ENCODE data around the gene HOXD8.

Gene HOXD8

DNA sequence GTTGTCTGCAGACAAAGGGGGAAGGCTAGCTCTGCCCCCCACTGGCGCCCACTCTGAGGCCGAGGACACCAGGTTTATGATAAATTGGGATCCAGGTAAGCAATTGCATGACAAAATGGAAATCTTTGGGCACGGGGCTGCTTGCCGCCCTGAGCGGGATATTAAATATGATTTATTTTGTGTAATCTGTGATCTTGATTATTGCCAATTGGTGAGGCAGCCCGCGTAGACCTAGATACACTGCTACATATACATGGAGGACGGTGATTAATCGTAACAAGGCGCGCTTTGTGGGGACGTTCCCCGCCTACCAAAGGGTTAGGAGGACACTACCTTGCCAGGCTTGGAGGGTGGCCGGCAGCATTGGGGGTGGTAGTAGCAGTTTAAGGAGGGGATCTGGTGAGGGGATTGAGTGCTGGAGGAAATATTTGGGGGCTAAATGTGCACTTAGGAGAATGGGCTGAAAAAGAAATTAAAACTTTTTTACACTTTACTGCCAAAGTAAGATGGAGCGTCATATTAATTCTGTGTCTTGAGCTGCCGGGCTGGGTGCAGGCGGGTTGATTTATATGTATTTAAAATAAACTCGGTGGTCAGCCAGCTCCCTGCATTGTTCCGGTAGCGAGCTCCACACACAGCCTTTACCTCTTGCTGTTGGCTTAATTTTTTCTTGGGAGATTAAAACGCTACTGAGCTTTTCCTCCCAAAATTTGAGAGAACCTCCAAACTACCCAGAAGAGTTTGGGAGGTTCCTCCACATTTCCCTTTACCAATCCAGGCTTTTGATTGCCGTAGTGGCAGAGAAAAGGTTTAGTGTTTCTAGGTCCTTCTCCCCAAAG is 31.7 kb downstream of the HOXD8 start:
- DNase-seq (ENCODE audit: low spot score) = no peak
- TF ChIP-seq, protein P1, sequence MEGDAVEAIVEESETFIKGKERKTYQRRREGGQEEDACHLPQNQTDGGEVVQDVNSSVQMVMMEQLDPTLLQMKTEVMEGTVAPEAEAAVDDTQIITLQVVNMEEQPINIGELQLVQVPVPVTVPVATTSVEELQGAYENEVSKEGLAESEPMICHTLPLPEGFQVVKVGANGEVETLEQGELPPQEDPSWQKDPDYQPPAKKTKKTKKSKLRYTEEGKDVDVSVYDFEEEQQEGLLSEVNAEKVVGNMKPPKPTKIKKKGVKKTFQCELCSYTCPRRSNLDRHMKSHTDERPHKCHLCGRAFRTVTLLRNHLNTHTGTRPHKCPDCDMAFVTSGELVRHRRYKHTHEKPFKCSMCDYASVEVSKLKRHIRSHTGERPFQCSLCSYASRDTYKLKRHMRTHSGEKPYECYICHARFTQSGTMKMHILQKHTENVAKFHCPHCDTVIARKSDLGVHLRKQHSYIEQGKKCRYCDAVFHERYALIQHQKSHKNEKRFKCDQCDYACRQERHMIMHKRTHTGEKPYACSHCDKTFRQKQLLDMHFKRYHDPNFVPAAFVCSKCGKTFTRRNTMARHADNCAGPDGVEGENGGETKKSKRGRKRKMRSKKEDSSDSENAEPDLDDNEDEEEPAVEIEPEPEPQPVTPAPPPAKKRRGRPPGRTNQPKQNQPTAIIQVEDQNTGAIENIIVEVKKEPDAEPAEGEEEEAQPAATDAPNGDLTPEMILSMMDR (IDR thresholded peaks at IDR 0.05; ENCODE audit: extremely low read depth, missing control alignments) = no peak

- no peak for DNase-seq (ENCODE audit: low spot score)
- TF ChIP-seq, protein P1 (IDR thresholded peaks at IDR 0.05; ENCODE audit: extremely low read depth, missing control alignments) = no peak
Observed at GRCh38 chr2:176161825-176162626, 32.5 kb downstream of the HOXD8 start.

DNA sequence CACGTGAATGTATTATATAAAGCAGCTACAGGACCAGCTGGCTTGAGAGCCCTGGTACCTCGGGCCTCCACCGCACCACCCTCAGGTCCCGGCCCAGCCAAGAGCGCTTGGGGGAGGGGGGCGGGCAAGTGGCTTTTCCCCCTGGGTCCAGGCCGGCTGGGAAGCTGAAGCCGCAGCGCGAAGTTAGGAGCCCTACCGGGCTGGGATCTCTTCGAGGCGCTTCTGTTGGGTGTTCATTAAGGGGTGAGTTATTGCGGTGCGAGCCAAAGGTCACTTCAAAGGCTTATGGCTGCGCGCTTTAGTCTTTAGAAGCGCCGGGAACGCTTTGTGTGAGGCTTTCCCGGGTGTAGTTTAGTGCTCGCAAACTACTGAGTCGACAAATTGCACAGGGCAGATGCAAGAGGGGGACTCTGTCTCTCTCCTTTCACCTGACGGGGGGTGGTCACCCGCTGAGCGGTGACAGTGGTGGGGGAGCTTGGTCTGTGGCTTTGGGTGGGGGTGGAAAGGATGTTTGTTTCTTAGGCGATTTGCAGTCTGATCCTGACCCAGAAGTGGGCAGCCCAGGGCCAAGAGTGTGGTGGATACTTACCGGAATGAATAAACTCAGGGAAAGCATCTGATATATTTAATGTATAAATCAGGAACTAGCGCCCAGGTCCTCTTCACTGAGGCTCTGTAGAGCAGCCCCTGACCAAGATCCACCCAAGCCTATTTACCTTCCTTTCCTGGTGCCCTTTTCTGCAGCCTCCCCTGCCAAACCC is 33.6 kb downstream of the HOXD8 start:
- TF ChIP-seq, protein P1 (IDR thresholded peaks at IDR 0.05; ENCODE audit: extremely low read depth, missing control alignments) = no peak
- no peak for DNase-seq (ENCODE audit: low spot score)

DNA sequence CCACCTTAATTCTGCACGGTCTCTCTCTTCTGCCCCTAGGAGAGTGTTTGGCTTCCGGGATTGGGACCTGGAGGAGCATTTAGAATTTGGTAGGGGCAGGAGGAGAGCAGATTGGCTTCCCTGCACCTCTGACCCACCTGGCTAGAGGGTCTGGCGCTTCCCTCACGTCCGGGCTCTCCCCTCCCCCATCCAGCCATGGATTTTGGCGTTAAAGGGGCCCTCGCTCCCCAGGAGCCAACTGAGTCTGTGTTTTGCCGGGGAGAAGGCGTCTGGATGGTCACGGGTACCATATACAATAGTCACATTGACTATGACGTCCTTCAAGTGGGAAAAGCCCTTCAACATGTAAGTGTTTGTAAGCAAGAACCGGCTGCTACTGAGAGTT is 34.2 kb downstream of the HOXD8 start:
- TF ChIP-seq, protein P1 (IDR thresholded peaks at IDR 0.05; ENCODE audit: extremely low read depth, missing control alignments) = no peak
- DNase-seq (ENCODE audit: low spot score) = no peak

DNA sequence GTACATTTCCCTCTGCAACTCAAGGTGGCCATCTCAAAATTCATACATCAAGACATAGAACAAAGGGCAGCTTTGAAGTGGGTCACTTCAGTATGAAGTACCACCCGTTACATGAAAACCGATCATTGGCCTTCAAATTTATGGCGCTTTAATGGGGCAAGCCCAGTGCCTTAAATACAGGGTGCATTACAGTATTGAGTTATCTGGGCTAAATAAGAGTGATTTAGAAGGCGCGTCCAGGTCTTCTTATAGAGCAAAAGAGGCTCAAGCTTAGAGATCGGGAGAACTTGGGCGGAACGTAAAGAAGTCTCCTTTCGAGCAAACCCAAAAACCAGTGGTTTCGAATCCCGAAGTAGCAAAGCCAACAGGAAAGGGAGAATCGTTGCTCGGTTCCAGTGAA is 34.7 kb downstream of the HOXD8 start:
- TF ChIP-seq, protein P1 (IDR thresholded peaks at IDR 0.05; ENCODE audit: extremely low read depth, missing control alignments) = no peak
- DNase-seq (ENCODE audit: low spot score) = no peak

DNA sequence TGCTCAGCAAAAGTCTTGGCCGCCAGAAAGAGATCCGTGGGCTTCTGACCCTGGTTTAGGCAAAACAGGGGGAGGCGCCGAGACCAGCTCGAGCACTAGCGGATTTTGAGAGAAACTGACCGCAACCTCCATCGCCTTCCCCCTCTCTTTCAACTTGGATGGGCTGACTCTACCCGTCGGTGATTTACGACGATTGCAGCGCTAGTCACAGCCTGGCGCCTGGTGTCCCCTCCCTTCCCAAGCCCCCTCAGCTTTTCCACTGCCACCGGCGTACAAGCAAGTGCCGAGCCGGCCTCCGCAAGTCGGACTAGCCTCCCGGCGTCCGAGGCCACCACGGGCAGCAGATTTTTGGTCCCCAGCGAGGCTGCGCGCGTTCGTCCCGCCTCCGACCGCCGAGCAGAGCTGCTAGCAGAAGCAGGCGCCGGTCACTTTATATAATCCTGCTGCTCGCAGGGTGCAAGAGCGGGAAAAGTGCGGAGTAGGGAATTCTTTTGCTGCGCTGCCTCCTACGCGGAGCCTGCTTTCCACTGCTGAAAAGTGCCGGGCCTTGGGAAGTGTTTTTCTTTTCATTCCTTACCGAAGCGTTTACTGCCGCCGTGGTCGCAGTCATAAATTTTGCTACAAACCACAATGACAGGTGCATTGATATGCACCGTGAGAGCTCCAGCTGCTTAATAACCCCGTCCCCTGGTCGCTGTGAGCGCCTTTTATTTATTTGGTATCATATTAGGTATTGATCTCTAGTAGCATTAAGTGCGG is 35.3 kb downstream of the HOXD8 start:
- TF ChIP-seq, protein P1 (IDR thresholded peaks at IDR 0.05; ENCODE audit: extremely low read depth, missing control alignments) = no peak
- no peak for DNase-seq (ENCODE audit: low spot score)
